ENCODE measurements around the gene ALPL.

- TF ChIP-seq CTCF (IDR thresholded peaks at IDR 0.05): no peak
- TF ChIP-seq POLR2A (IDR thresholded peaks at IDR 0.05): no peak
Measured at GRCh38 chr1:21468599-21468998, 40.6 kb upstream of the ALPL start.

Data from breast epithelium (tissue), 3 donors.